ENCODE results near the gene SCML2.
"Not testable (repeated sequence)": the region's sequence is repeated elsewhere in the genome, so short reads cannot be mapped to it uniquely, and the experiment has no call there.

Gene SCML2

DNA sequence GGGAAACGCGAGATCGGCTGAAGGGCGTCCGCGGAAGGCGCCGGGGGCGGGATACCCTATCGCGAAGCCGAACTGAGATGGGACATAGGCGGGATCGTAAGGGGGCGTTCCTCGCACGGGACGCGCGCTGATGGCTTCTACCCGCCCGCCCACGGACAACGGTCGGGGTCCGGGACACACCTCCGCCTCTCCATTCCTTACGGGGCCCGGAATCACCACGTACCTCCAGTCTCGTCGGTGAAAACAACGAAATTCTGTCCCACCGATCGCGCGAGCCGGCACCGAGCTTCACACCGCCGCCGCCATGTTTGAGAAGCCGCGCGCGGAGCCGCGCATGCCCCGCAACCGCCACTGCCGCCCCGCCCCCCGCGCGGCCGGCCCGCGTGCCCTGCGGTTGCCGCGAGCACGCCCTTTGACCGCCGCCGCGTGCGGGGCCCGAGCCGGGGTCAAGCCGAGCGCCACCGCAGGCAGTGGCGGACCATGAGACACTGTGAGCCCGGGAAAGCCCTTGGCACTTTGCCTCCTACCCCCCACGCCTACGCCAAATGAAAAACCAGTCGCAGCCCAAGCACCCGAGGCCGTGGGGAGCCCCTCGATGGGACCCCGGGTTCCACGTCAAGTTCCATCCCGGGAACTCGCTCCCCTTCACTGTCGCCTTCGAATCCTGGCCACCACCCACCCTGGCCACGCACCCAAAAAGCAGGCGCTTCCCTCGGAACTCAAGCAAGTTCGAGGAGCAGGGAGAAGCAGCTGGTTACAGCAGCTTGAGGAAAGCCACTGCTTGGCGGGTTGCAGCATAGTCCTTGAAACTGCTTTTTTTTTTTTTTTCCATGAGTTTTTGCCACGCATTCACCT, at the start of gene SCML2:
TSS of gene SCML2 (minus strand) at position 320 of the 855 bp plus-strand sequence. CDS start 20,617 bp downstream, outside the sequence.
- DNase-seq (ENCODE audit: low read depth in 3 of 3) = peak in 2 of 3 experiments; percentile 9 to 14

DNA sequence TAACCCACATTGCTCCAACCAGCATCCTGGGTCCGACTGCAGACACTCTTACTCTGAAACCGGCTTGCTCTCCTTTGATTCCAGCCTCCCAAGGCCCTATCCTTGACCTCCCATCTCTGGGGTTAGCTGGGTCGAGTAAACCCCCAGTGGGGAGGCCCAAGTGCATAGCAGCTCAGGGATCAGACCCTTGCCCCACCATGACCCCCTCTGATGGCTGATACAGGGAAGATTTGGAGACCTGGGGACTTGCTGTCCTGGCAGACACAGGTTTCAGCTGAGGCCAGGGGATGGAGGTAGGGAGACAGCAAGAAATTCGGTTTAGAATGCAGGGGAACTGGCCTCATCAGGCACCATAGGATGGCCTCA, 47.3 kb upstream of the SCML2 start:
- no peak for DNase-seq (ENCODE audit: low read depth in 3 of 3)

DNA sequence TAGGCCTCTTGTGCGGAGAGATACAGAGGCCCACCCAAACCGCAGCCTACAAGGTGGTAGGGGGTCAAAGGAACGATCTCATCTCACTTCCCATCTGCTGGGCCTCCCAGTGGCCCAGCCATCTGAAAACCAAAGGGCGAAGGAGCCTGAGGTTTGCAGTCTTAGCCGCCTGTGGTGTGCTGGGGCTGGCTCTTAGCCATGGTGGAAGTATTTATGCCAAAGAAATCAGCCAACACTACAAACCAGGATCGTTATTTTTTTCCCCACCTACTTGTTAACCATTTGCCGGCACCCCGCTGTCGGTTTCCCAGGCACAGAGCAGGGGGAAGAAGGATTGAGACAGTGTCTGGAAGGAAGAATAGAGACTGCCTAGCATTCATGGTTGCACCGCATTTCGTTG, 40.0 kb upstream of the SCML2 start:
- no peak for DNase-seq (ENCODE audit: low read depth in 3 of 3)

DNA sequence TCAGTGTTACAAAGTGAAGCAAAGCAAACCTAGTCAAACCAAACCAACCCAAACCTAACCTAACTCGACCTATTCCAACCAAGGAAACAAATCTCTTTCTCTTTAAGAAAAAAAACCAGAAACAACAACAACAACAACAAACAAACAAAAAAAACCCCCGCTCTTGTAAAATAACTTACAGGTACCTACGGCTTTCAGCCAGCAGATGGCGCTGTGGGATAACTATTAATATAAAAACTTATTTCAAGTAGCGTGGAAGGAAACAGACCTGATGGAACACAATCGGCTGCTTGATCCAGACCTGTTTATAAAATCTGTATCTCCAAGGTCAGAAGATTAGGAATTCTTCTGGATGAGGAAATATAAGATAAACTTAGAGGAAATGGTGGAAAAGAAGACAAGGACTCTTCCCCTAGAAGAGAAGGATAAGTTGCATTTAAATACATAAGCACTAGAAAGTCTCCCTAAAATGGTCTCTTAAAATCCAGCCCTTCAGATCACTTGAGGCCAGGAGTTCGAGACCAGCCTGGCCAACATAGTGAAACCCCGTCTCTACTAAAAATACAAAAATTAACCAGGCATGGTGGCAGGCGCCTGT, 36.6 kb upstream of the SCML2 start:
- DNase-seq (ENCODE audit: low read depth in 3 of 3) = peak; percentile 7 to 50 (median 38)

DNA sequence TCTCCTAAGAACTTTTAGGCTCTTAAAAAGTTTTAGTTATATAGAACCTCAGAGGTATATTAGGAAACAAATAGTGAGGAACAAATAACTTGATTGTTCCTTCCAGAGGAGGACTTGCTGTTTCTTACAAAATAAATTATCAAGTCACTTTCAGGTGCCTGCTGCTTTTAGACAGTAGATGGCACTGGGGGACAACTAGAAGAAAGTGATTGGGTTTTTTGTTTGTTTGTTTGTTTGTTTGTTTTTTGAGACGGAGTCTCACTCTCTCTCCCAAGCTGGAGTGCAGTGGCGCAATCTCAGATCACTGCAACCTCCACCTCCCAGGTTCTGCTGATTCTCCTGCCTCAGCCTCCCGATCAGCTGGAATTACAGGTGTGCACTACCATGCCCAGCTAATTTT, 35.5 kb upstream of the SCML2 start:
- no peak for DNase-seq (ENCODE audit: low read depth in 3 of 3)

DNA sequence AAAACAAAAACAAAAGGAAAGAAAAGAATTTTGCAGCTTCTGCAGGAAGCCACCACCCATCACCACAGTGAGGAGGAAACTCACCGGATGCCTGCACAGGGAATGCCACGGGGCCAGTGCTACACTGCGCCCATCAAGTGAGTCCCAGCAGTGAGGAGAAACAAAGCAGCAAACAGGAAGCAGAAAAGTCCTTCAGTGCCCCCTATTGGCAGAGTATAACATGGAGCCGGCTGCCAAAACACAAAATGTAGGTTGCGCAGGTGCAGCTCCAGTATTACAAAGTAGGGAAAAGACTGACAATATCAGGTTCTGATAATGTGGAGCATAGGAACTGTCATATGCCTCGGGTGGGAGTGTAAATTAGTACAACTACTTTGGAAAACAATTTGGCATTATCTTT, 23.3 kb upstream of the SCML2 start:
- DNase-seq (ENCODE audit: low read depth in 3 of 3) = no peak

DNA sequence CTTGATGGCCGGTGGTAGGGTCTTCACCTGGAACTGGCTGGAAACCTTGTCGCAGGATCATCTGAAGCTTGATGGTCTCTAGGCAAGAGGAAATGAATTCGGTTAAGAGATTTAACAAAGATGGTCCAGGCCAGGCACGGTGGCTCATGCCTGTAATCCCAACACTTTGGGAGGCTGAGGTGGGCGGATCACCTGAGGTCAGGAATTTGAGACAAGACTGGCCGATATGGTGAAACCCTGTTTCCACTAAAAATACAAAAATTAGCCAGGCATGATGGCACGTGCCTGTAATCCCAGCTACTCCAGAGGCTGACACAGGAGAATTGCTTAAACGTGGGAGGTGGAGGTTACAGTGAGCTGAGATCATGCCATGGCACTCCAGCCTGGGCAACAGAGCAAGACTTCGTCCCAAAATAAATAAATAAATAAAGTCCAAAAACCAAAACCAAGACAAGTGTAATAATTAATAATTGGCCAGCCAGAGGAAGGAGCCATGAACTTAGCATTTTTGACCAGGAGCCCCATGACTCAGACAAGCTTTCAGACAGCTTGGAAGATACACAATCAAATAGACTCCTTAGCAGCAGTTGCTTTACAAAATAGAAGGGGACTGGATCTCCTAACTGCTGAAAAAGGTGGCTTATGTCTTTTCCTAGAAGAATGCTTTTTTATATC, 20.8 kb upstream of the SCML2 start:
- DNase-seq (ENCODE audit: low read depth in 3 of 3) = not testable (repeated sequence)

DNA sequence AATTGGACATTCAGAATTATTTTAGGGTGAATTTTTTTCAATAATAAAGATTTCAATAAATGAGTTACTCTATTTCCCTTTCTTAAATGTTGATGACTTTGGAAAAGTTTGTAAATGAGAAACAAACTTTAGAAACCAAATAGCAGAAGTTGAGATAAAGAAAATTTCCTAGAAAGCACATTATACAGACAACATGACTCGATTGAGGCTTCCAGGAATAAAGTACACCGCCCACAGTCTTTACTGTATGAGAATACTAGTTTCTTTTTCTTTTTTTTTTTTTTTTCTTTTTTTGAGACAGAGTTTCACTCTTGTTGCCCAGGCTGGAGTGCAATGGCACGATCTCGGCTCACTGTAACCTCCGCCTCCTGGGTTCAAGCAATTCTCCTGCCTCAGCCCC, 14.6 kb upstream of the SCML2 start:
- not testable (repeated sequence) for DNase-seq (ENCODE audit: low read depth in 3 of 3)

DNA sequence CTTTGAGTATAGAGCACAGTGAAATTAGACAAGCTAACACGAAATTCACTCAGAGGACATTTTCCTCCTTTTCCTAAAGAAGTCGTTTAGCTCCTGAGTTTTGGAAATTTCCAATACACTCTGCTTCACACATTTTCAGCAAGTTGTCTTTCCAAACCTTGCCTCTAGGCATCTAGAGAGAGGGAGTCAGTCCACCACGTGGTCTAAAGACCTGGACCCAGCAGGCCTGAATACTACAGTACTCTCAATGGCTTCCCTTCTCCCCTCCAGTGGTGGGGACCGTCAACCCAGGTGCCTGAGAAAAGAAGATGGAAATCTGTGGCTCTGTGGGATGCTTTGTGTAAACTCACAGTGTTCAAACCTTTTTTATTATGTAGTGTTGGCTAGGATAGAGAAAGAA, 13.9 kb upstream of the SCML2 start:
- no peak for DNase-seq (ENCODE audit: low read depth in 3 of 3)

DNA sequence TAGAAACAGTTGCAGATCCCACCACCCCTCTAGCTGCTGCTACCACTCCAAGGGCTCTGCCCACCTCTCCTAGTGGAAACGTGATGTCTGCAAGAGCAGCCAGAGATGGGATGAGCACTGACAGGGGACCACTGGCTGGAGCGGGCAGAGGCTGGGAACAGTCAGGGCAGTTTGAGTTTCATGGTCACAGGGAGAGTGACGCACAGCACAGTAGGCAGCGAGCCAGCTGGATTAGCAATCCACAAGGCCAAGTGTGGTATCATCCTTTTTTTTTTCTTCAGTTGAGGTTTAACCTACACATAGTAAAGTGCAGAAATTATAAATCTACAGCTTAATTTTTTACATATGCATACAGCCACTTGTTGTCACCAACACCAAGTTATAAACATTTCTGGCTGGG, 6.4 kb upstream of the SCML2 start:
- DNase-seq (ENCODE audit: low read depth in 3 of 3) = no peak

DNA sequence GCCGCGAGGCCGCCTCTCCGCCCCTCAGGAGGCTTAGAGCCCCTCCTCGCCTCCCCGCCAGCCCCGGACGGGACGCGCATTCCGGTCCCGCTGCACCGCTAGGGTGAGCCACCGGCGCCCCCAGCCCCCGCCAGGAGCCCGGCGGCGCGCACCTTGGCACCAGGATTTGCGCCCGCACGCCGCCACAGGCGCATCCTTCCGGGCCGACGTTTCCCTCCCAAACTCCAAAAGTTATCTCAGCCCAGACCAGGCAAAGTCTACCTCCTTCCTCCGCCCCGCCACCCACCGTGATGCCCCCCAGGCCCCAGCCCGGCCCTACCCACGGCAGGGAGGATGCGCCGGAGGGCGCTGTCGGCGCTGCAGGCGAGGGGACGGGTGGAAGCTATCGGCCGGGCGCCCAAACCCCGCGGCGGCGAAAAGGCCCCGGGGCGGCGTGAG, 538 bp downstream of the SCML2 start:
- peak in 2 of 3 experiments; percentile 0 to 4 for DNase-seq (ENCODE audit: low read depth in 3 of 3)

DNA sequence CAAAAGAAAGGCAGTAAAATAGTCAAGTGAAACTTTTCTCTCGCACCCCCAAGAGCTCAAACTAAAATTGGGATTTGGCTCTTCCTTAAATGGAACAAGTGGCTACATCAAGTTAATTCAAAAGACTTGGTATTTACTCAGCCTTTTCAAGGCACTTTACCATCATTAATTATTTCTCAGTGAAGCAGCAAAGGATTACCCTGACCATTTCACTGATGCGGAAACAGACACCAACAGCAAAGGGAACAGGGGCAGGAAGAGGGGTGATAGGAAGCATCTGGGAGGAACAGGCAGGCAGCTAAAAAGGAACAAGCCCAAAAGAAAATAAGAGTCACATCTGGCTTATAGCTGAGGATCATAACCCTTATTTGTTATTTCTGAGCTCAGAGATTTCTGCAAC, 2.7 kb downstream of the SCML2 start:
- no peak for DNase-seq (ENCODE audit: low read depth in 3 of 3)

DNA sequence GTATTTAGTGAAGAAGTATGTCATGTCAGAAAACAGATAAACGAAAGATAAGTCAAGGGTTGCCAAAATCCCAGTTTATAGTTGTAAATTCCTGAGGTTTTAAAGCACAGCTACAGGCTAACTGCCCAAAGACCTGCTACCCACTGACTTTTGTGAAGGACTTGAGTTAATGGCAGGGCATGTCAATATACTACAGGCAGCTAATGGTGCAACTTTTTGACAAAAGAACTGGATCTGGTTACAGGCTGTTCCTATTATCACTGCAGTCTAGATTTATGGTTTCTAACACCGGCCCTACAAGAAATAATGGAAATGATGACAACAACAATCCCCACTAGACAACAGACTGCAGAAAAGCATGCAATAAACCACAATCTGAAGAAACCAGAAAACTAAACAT, 6.4 kb downstream of the SCML2 start:
- no peak for DNase-seq (ENCODE audit: low read depth in 3 of 3)

DNA sequence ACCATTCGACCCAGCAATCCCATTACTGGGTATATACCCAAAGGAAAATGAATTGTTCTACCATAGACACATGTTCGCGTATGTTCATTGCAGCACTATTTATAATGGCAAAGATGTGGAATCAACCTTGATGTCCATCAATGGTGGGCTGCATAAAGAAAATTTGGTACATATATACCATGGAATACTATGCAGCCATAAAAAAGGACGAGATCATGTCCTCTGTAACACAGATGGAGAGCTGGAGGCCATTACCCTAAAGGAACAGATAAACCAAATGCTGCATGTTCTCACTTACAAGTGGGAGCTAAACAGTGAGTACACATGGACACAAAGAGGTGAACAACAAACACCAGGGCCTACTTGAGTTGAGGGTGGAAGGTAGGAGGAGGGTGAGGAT, 45.1 kb downstream of the SCML2 start:
- no peak for DNase-seq (ENCODE audit: low read depth in 3 of 3)

DNA sequence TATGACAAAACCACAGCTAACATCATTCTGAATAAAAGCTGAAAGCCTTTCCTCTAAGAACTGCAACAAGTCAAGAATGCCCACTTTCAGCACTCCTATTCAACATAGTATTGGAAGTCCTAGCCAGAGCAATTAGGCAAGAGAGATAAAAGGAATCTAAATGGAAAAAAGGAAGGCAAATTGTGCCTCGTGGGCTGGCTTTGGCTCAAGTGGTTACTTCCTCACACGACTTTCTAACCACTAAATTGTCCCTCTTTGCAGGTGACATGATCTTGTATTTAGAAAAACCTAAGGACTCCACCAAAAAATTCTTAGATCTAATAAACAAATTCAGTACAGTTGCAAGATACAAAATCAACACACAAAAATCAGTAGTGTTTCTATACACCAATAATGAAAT, 57.2 kb downstream of the SCML2 start:
- no peak for DNase-seq (ENCODE audit: low read depth in 3 of 3)

DNA sequence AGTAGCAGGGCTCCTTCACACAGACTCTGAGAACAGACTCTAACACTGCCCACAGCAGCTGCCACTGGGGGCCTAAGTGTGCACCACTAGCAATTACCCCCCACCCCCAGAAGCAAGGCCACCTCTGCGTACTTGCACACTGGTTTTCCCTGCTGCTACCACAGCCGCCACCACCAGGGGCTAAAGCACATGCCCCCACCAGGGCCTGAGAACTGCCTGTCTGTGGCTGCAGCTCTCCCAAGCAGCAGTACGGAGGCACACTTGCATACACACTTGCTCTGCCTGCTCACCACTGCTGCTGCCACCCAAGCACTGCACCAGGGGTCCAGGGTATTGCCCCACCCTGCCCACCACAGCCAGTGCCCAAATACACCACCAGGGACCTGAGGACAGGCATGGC, 59.6 kb downstream of the SCML2 start:
- no peak for DNase-seq (ENCODE audit: low read depth in 3 of 3)

DNA sequence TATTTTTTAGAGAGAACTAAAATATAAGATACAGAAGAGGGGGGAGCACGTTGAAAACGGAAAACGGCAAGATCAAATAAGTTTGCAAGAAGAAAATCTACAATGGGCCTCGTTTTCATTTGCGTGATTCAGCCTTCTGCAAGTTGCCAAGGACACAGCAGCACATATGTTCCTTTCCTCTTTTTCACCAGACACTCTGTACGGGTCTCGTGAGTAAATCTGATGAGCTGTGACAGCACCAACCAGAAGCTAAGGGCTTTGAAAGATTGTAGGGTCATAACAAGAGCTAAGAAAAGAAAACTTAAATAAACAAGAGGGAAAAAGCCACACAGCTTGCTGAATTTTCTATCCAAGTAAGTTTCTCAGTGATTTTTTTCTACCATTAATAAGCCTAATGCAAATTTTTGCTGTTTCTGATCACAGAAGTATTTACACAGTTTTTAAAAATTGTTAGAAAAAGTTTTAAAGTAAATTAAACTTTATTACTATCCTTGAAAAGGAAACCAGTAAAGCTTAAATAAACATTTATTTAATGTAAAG, 63.4 kb downstream of the SCML2 start:
- DNase-seq (ENCODE audit: low read depth in 3 of 3) = no peak

DNA sequence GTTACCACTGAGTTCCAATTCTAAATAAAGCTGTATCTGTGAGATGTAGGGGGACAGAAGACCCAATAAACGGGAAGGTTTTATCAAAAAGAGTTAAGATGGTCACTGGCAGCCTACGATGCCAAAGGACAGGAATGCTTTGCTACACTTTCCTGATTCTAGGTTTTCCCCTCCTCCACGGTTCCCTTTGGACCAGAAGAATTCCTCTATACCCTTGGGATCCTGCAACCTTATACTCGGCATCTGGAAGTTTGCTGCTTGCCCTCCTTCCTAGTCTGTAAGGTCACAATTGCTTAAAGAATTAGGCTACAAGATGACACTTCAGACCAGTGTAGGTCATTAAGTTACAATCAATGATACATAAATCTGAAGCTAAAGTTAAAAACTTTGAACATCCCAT, 64.3 kb downstream of the SCML2 start:
- DNase-seq (ENCODE audit: low read depth in 3 of 3) = no peak

DNA sequence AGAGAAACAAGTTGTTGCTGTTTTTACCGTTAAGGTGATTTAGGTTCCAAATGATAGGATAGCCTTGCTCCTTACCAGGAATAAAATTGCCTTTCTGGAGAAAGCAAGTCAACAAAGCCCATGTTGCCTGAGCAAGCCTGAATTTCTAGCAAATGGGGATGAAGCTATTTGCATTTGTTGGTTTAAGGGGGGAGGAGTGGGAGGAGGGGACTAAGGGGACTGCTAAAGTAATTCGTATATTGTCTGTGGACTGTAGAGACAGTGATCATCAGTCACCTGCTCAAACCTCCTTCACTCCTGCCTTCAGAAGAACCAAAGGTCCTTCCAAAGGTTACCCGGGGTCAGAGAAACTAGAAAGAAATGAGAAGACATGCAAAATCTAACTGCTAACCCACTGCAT, 65.8 kb downstream of the SCML2 start:
- DNase-seq (ENCODE audit: low read depth in 3 of 3) = no peak

DNA sequence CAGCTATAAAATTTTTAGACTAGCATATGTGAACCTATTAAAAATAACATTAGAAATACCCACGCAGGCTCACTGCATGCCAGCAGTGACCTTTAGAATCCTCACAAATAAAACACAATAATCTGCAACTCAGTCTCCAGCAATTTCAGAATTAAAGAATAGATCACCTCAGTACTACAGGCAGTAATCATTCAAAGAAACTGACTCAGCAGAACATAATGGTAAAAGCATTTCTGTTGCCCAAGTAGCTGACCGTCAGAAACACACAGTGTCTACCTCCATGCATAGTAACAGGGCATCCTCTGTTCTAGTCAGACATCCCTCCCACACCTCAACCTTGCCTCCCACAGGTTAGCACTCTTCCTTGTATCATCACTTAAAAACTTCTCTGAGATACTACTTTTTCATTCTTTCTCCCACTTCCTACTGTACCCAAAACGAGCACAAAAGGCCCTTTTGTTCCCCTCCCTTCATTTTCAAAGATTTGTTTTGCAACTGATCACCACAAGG, 68.1 kb downstream of the SCML2 start:
- DNase-seq (ENCODE audit: low read depth in 3 of 3) = no peak

DNA sequence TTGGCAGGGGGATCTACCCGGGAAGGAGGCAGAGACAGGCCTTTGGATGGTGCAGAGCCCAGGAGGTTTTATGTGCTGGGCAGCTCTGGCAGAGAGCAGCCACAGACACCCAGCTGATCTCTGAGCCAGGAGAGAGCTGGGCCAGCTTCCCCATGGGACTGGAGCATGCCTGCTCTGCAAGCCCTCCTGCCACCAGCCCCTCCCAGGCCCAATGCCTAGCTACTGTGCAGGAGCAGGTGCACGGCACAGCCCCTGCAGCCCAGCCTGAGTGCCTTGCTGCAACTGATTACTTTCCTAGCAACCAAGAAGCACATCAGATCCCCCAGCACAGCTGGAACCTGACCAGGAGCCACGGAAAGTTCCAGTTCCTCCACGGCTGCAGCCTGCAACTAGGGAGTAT, 76.0 kb downstream of the SCML2 start:
- no peak for DNase-seq (ENCODE audit: low read depth in 3 of 3)

DNA sequence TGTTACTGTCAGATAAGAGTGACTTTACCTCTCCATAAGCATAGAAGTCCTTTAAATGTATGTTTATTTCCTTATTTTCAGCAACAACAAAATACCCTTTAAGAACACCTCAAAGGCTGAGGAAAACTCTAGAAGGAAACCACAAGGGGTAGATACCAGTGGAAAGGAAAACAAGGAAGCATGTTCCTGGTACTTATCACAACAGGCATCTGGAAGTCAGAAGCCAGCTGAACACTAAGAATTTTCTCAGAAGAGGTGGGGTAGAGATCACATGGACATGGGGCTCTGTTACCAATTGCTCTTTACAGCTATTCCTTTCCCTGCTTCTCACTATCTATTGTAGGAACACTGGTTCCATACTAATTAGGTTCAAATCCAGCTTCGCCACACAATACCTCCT, 82.3 kb downstream of the SCML2 start:
- DNase-seq (ENCODE audit: low read depth in 3 of 3) = no peak
